Panc1 (cell line): ENCODE results near the gene PROKR2. TPM values are rescaled to one million over a fixed set of nuclear protein-coding genes. Genes with fewer than 3 reads are reported as not detected.

Source experiments
- ATAC-seq: fragments of 200-7000 bp; cut with Tn5 transposase; 2 replicates; pipeline ENCODE4 v1.9.1; 2020; ENCODE audit warnings: mild to moderate bottlenecking, moderate library complexity
- BruUV-seq: library from RNA; stranded (reverse); fragments of 400-500 nt; replicated peaks from 2 replicates; lab custom pipeline; 2021; lab: Mats Ljungman, UMichigan
- CTCF ChIA-PET: fragments of 300-600 bp; sonication (Branson Sonifier 250); formaldehyde crosslinking; loops from one replicate; lab custom pipeline; 2022; ENCODE audit warnings: antibody characterized with exemption; lab: Charles Lee
- POLR2A ChIA-PET: fragments of 300-600 bp; sonication (Branson Sonifier 250); formaldehyde crosslinking; loops from one replicate; lab custom pipeline; 2022; ENCODE audit warnings: antibody characterized with exemption; lab: Charles Lee
- DNase-seq: peaks from one replicate; pipeline ENCODE4 v3.0.0-alpha.2; 2010; ENCODE audit warnings: low read depth, low spot score
- H3K27ac ChIP-seq: 2 replicates; pipeline ENCODE4 v1.5.1; 2011; ENCODE audit warnings: mild to moderate bottlenecking, low read length, inconsistent platforms
- H3K27me3 ChIP-seq: fragments of 200-500 bp; sonication (Bioruptor generic); 2 replicates; pipeline ENCODE4 v1.6.0; 2014; ENCODE audit warnings: low read length, inconsistent platforms; ENCODE audit not compliant: control insufficient read depth, insufficient read depth
- H3K36me3 ChIP-seq: fragments of 200-500 bp; sonication (Bioruptor generic); 2 replicates; pipeline ENCODE4 v1.5.1; 2014; ENCODE audit warnings: inconsistent platforms, mild to moderate bottlenecking, low read length, moderate library complexity; ENCODE audit not compliant: control insufficient read depth, insufficient read depth
- H3K4me1 ChIP-seq: 2 replicates; pipeline ENCODE4 v1.5.1; 2011; ENCODE audit warnings: inconsistent platforms, mild to moderate bottlenecking, low read length, moderate library complexity; ENCODE audit not compliant: control insufficient read depth, insufficient read depth
- H3K4me3 ChIP-seq, 2 experiments: 2 replicates each; pipeline ENCODE4 v1.5.1; 2011 to 2012; ENCODE audit warnings: low read depth in 2 of 2, low read length in 2 of 2, mild to moderate bottlenecking in 2 of 2, inconsistent platforms in 1 of 2, moderate library complexity in 1 of 2
- H3K9me3 ChIP-seq: fragments of 200-500 bp; sonication (Bioruptor generic); 2 replicates; pipeline ENCODE4 v1.5.1; 2014; ENCODE audit warnings: low read depth, mild to moderate bottlenecking, inconsistent platforms, low read length, moderate library complexity; ENCODE audit not compliant: control insufficient read depth, insufficient read depth
- POLR2AphosphoS5 ChIP-seq: IDR thresholded peaks from 2 replicates; pipeline ENCODE4 v1.6.1; 2012; ENCODE audit warnings: mild to moderate bottlenecking, low read depth, low read length, moderate library complexity
- SIN3A ChIP-seq: IDR thresholded peaks from 2 replicates; pipeline ENCODE4 v1.6.1; 2012; ENCODE audit warnings: low read depth, mild to moderate bottlenecking, low read length, moderate library complexity, borderline replicate concordance; ENCODE audit not compliant: insufficient read depth
- TCF7L2 ChIP-seq: IDR thresholded peaks from 2 replicates; pipeline ENCODE4 v1.6.1; 2011; ENCODE audit warnings: mild to moderate bottlenecking, low read depth, low read length, inconsistent platforms
- in situ Hi-C: cut with HindIII; loops from 2 replicates; pipeline ENCODE4 v1.10.0; 2016; ENCODE audit warnings: low sequenced_read_pairs, low pct_unique_long_range_greater_than_20kb
- intact Hi-C: fragments of 100-400 bp; cut with micrococcal nuclease; formaldehyde crosslinking; loops from one replicate; pipeline ENCODE4 v1.10.0; 2022; ENCODE audit not compliant: unreplicated experiment
- total RNA-seq: library from RNA; stranded (reverse); gene quantifications from one replicate; pipeline ENCODE4 v1.2.1, GENCODE V29; 2021; ENCODE audit not compliant: unreplicated experiment
- TF ChIP-seq, protein P1 (sequence below), 2 experiments: IDR thresholded peaks; 2 replicates each; pipeline ENCODE4 v1.6.1; 2011 to 2012; ENCODE audit warnings: low read depth in 2 of 2, control low read depth in 1 of 2, low read length in 1 of 2, mild to moderate bottlenecking in 1 of 2, moderate library complexity in 1 of 2; ENCODE audit not compliant: insufficient read depth in 1 of 2
- TF ChIP-seq, protein P2 (sequence below): fragments of 450-650 bp; IDR thresholded peaks from 2 replicates; pipeline ENCODE4 v1.5.1; 2017; ENCODE audit warnings: mild to moderate bottlenecking

Gene PROKR2
- total RNA-seq, 1 experiment from 2014 or later = not detected

GRCh38 chr20:5328268-5328667 is 11.5 kb upstream of the PROKR2 start:
- Histone ChIP-seq H3K4me1 (no peaks in the 10 kb centered on the region), H3K36me3 (no peaks in the 10 kb centered on the region), H3K4me3 (no peak overlapping the region), H3K27me3 (peaks cover 2% of the 10 kb centered on the region; the same call in 1 of the 2 replicates), H3K9me3 (no peaks in the 10 kb centered on the region), H3K27ac (no peak overlapping the region)
- POLR2A ChIA-PET = no interaction called here
- ATAC-seq (no peak), DNase-seq (no peak)
- TF ChIP-seq, protein P1, sequence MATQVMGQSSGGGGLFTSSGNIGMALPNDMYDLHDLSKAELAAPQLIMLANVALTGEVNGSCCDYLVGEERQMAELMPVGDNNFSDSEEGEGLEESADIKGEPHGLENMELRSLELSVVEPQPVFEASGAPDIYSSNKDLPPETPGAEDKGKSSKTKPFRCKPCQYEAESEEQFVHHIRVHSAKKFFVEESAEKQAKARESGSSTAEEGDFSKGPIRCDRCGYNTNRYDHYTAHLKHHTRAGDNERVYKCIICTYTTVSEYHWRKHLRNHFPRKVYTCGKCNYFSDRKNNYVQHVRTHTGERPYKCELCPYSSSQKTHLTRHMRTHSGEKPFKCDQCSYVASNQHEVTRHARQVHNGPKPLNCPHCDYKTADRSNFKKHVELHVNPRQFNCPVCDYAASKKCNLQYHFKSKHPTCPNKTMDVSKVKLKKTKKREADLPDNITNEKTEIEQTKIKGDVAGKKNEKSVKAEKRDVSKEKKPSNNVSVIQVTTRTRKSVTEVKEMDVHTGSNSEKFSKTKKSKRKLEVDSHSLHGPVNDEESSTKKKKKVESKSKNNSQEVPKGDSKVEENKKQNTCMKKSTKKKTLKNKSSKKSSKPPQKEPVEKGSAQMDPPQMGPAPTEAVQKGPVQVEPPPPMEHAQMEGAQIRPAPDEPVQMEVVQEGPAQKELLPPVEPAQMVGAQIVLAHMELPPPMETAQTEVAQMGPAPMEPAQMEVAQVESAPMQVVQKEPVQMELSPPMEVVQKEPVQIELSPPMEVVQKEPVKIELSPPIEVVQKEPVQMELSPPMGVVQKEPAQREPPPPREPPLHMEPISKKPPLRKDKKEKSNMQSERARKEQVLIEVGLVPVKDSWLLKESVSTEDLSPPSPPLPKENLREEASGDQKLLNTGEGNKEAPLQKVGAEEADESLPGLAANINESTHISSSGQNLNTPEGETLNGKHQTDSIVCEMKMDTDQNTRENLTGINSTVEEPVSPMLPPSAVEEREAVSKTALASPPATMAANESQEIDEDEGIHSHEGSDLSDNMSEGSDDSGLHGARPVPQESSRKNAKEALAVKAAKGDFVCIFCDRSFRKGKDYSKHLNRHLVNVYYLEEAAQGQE (IDR thresholded peaks at IDR 0.05; ENCODE audit: insufficient read depth in 1 of 2, low read depth in 2 of 2, low read length in 1 of 2) = no peak
- TF ChIP-seq TCF7L2 (no peak), SIN3A (no peak), POLR2AphosphoS5 (no peak)
- TF ChIP-seq, protein P2, sequence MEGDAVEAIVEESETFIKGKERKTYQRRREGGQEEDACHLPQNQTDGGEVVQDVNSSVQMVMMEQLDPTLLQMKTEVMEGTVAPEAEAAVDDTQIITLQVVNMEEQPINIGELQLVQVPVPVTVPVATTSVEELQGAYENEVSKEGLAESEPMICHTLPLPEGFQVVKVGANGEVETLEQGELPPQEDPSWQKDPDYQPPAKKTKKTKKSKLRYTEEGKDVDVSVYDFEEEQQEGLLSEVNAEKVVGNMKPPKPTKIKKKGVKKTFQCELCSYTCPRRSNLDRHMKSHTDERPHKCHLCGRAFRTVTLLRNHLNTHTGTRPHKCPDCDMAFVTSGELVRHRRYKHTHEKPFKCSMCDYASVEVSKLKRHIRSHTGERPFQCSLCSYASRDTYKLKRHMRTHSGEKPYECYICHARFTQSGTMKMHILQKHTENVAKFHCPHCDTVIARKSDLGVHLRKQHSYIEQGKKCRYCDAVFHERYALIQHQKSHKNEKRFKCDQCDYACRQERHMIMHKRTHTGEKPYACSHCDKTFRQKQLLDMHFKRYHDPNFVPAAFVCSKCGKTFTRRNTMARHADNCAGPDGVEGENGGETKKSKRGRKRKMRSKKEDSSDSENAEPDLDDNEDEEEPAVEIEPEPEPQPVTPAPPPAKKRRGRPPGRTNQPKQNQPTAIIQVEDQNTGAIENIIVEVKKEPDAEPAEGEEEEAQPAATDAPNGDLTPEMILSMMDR = no peak
- no TSS peak for BruUV-seq
- intact Hi-C loops = no loop called here
- in situ Hi-C loops = no loop called here
- CTCF ChIA-PET = no interaction called here

DNA sequence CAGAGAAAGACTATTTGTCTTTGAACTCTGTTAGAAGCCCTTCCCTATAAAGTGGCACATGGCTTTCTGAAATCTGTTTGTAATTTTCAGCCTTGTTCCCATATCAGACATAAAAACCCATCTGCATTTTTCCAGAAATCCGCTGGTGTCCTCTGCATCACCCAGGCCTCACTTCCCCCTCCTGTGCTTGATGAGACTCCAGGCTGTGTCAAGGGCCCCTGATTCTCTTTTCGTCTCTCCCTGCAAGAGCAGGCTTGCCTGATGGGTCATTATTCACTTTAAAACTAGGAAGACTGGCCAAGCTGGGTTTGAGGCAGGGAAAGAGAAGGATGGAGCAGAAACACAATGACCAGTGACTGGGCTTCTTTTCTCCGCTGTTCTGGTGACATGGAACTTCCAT is 10.6 kb upstream of the PROKR2 start:
- intact Hi-C loops (no loop called here), in situ Hi-C loops (no loop called here)
- no peak for DNase-seq
- no peak overlapping the region for H3K27ac ChIP-seq
- H3K4me3 ChIP-seq = no peak overlapping the region
- TF ChIP-seq POLR2AphosphoS5 (no peak), SIN3A (no peak), TCF7L2 (no peak)
- TF ChIP-seq, protein P2 = no peak
- TF ChIP-seq, protein P1 (IDR thresholded peaks at IDR 0.05; ENCODE audit: insufficient read depth in 1 of 2, low read depth in 2 of 2, low read length in 1 of 2) = no peak
- no peaks in the 10 kb centered on the region for H3K9me3 ChIP-seq
- no peaks in the 10 kb centered on the region for H3K36me3 ChIP-seq
- CTCF ChIA-PET = no interaction called here
- no peak for ATAC-seq
- H3K27me3 ChIP-seq = peaks cover 5% of the 10 kb centered on the region; the same call in 1 of the 2 replicates
- POLR2A ChIA-PET = no interaction called here
- BruUV-seq = no TSS peak
- H3K4me1 ChIP-seq = no peaks in the 10 kb centered on the region
